Measurements from ENCODE around the gene KIAA0930.

Gene KIAA0930

GRCh38 chr22:45172881-45173585, 67.7 kb downstream of the KIAA0930 start:
- no peak for DNase-seq (ENCODE audit: low spot score)

- no peak for DNase-seq (ENCODE audit: low spot score)
Measured at GRCh38 chr22:45171830-45172229, 68.9 kb downstream of the KIAA0930 start.

GRCh38 chr22:45169591-45170466, 70.9 kb downstream of the KIAA0930 start:
- peak; percentile 57 for DNase-seq (ENCODE audit: low spot score)

GRCh38 chr22:45166932-45167331, 73.8 kb downstream of the KIAA0930 start:
- no peak for DNase-seq (ENCODE audit: low spot score)

GRCh38 chr22:45164270-45165088, 76.2 kb downstream of the KIAA0930 start:
- DNase-seq (ENCODE audit: low spot score) = peak; percentile 48

- peak; percentile 98 for DNase-seq (ENCODE audit: low spot score)
Measured at GRCh38 chr22:45163451-45164269, 77.0 kb downstream of the KIAA0930 start, which contains the start of gene NUP50. TSS of gene NUP50 (plus strand) at chr22:45163925. CDS start at chr22:45168178, 4,253 bp downstream.

GRCh38 chr22:45163099-45163450, 77.6 kb downstream of the KIAA0930 start:
- no peak for DNase-seq (ENCODE audit: low spot score)

GRCh38 chr22:45162531-45162930, 78.2 kb downstream of the KIAA0930 start:
- DNase-seq (ENCODE audit: low spot score) = no peak

- DNase-seq (ENCODE audit: low spot score) = peak; percentile 26
Measured at GRCh38 chr22:45159652-45160462, 80.8 kb downstream of the KIAA0930 start.

- no peak for DNase-seq (ENCODE audit: low spot score)
Measured at GRCh38 chr22:45157907-45158306, 82.8 kb downstream of the KIAA0930 start.

- DNase-seq (ENCODE audit: low spot score) = no peak
Measured at GRCh38 chr22:45155050-45155840, 85.4 kb downstream of the KIAA0930 start.

GRCh38 chr22:45154383-45154782, 86.3 kb downstream of the KIAA0930 start:
- DNase-seq (ENCODE audit: low spot score) = no peak

GRCh38 chr22:45151503-45151902, 89.2 kb downstream of the KIAA0930 start:
- no peak for DNase-seq (ENCODE audit: low spot score)

- no peak for DNase-seq (ENCODE audit: low spot score)
Measured at GRCh38 chr22:45150139-45150538, 90.6 kb downstream of the KIAA0930 start.

- no peak for DNase-seq (ENCODE audit: low spot score)
Measured at GRCh38 chr22:45149671-45150070, 91.0 kb downstream of the KIAA0930 start.

- DNase-seq (ENCODE audit: low spot score) = no peak
Measured at GRCh38 chr22:45144916-45145315, 95.8 kb downstream of the KIAA0930 start.

GRCh38 chr22:45142376-45142775, 98.3 kb downstream of the KIAA0930 start:
- DNase-seq (ENCODE audit: low spot score) = no peak

Data from hematopoietic multipotent progenitor cell treated with erythropoietin and hydrocortisone succinate and interleukin-3 and kit ligand, for 17 days (in vitro differentiated cells).